ENCODE measurements around the gene LNP1. TPM values are rescaled to one million over a fixed set of nuclear protein-coding genes. Genes with fewer than 3 reads are reported as not detected.
A peak's percentile ranks its signal among the peaks of the same experiment; 100 is the strongest.
"Not testable (repeated sequence)": the region's sequence is repeated elsewhere in the genome, so short reads cannot be mapped to it uniquely, and the experiment has no call there.

The LNP1 gene, protein sequence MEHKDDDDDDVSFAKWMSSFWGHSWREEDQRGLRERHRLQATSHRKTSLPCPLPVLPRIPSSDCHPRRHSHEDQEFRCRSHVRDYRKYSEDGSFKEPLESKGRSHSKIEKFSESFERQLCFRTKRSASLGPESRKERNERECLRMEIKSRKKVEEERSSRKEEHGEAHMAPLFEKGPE
- 1 to 10 TPM; 1.4 to 5.2 (median 2.1) TPM for total RNA-seq

DNA sequence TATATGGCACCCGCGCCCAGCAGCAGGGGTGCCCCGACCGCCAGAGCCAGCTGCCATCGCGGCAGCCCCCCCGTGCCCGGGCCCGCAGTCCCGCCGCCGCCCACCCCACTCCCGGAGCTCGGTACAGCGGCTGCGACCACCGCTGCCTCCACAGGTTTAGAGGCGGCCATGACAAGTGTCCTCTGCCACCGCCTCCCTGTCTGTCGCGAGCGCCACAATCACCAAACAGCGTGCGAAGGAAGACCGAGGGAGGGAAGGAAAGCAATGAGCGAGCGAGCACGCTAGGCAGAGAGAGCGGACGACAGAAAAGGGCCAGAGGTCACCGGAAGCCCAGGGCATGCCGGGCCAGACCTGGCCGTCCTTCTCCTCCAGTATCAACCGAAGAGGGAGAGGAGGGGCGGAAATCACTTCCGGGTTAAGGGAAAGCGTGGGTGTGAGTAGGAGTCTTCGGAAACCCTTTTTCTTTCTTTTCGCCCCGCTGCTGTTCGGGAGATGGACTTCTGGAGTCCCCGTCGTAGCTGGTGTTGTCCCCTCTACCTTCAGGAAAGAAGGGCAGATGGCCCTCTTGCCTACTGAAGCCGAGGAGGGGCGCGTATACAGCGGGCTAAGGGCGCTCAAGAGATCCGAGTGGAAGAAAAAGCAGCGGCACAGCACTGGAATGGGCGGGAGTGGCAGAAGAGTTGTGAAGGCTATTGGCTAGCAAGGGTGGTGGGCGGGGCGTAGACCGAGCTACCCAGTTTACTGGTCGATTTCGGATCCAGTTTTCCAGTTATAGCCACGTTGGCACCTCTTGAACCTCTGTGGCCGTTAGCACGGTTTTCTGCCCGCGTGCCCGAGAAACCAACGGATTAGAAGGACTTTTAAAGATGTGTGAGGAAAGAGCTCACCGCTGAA lies at the start of gene LNP1, which contains the start of gene TOMM70:
TSS of gene LNP1 (plus strand) at position 760 of the 894 bp plus-strand sequence. CDS start 28,191 bp downstream, outside the sequence.
TSS of gene TOMM70 (minus strand) at position 310 of the 894 bp plus-strand sequence. CDS start at position 170, 140 bp downstream.
- no peaks in the 10 kb centered on the region for H3K27me3 ChIP-seq
- no peaks in the 10 kb centered on the region for H3K36me3 ChIP-seq
- H3K4me1 ChIP-seq: peaks cover 25 to 43% (median 34%) of the 10 kb centered on the region in 4 donors
- H3K4me3 ChIP-seq: peak within 1 kb of the TSS; percentile 79 to 84 (median 82)
- ATAC-seq (ENCODE audit: low FRiP score in 2 of 2) (peak; percentile 98 to 99), DNase-seq (peak; percentile 91 to 98)
- 0 to 1% methylated on average over 32 to 46 of the region's 64 CpGs for WGBS, 2 donors
- H3K27ac ChIP-seq: peak within 1 kb of the TSS; percentile 86 to 93 (median 90)
- TF ChIP-seq POLR2A (IDR thresholded peaks at IDR 0.05) (peak in 3 of 4 donors; percentile 64 to 74 (median 71)), EP300 (IDR thresholded peaks at IDR 0.05) (peak in 1 of 4 donors; percentile 20), POLR2AphosphoS5 (IDR thresholded peaks at IDR 0.05) (peak; percentile 78 to 79)
- TF ChIP-seq, protein P1, sequence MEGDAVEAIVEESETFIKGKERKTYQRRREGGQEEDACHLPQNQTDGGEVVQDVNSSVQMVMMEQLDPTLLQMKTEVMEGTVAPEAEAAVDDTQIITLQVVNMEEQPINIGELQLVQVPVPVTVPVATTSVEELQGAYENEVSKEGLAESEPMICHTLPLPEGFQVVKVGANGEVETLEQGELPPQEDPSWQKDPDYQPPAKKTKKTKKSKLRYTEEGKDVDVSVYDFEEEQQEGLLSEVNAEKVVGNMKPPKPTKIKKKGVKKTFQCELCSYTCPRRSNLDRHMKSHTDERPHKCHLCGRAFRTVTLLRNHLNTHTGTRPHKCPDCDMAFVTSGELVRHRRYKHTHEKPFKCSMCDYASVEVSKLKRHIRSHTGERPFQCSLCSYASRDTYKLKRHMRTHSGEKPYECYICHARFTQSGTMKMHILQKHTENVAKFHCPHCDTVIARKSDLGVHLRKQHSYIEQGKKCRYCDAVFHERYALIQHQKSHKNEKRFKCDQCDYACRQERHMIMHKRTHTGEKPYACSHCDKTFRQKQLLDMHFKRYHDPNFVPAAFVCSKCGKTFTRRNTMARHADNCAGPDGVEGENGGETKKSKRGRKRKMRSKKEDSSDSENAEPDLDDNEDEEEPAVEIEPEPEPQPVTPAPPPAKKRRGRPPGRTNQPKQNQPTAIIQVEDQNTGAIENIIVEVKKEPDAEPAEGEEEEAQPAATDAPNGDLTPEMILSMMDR (IDR thresholded peaks at IDR 0.05): peak in 1 of 6 experiments; percentile 8
- no peaks in the 10 kb centered on the region for H3K9me3 ChIP-seq

DNA sequence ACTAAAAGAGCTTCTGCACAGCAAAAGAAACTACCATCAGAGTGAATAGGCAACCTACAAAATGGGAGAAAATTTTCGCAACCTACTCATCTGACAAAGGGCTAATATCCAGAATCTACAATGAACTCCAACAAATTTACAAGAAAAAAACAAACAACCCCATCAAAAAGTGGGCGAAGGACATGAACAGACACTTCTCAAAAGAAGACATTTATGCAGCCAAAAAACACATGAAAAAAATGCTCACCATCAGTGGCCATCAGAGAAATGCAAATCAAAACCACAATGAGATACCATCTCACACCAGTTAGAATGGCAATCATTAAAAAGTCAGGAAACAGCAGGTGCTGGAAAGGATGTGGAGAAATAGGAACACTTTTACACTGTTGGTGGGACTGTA lies 49.6 kb upstream of the LNP1 start:
- not testable (repeated sequence) for H3K4me3 ChIP-seq; H3K4me1 ChIP-seq; H3K27me3 ChIP-seq; DNase-seq; H3K27ac ChIP-seq; ATAC-seq (ENCODE audit: low FRiP score in 2 of 2); H3K9me3 ChIP-seq
- peaks cover 20 to 80% (median 46%) of the 10 kb centered on the region in 4 donors for H3K36me3 ChIP-seq
- 90 to 100% methylated on average over 2 of the region's 2 CpGs for WGBS, 2 donors

DNA sequence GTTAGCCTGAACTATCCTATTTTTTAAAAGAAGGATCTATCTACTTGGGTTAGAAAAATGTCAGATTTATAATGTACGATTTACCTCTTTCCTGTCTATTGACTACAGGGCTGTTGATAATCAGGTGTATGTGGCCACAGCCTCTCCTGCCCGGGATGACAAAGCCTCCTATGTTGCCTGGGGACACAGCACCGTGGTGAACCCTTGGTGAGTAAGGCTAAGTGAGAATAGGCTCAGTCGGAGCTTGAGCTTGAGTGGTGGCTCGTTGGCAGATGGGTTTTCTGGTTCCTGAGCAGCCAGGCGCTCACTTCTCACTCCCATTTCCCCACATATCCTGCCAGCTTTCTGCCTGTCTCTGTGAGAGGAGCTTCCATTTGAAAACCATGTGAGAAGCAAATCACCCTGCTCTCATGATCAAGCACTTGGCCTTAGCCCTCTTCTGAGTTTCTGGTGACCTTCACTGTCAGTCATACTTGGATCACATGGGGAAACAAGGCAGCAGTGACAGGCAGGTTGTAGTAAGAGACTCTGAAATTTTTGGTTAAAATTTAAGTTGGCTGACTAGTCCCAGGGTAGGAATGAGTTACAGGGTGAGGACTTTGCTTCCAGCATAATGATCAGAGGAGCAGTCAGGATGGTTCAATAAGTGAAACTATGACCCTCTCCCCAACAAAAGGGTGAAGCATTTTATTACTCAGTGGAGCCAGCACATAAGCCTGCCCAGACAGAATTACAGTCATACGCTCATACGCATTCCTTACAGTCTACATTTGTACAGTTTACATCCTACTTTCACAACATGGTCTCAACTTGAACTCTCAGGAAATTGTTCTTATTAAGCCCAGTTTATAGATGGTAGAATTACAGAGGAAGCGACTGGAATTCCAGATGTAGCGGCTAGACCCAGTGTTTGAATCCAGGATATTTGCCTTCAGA lies 48.8 kb upstream of the LNP1 start:
- DNase-seq: no peak
- 91 to 95% methylated on average over 10 of the region's 10 CpGs for WGBS, 2 donors
- TF ChIP-seq, protein P1 (IDR thresholded peaks at IDR 0.05): no peak
- no peak for TF ChIP-seq POLR2AphosphoS5 (IDR thresholded peaks at IDR 0.05)
- TF ChIP-seq EP300 (IDR thresholded peaks at IDR 0.05): no peak
- no peak for TF ChIP-seq POLR2A (IDR thresholded peaks at IDR 0.05)
- no peaks in the 10 kb centered on the region for H3K27me3 ChIP-seq
- H3K36me3 ChIP-seq: peaks cover 14 to 73% (median 44%) of the 10 kb centered on the region in 4 donors
- no peak overlapping the region for H3K4me3 ChIP-seq
- no peaks in the 10 kb centered on the region for H3K9me3 ChIP-seq
- no peak for ATAC-seq (ENCODE audit: low FRiP score in 2 of 2)
- H3K27ac ChIP-seq: no peak overlapping the region
- no peaks in the 10 kb centered on the region for H3K4me1 ChIP-seq

DNA sequence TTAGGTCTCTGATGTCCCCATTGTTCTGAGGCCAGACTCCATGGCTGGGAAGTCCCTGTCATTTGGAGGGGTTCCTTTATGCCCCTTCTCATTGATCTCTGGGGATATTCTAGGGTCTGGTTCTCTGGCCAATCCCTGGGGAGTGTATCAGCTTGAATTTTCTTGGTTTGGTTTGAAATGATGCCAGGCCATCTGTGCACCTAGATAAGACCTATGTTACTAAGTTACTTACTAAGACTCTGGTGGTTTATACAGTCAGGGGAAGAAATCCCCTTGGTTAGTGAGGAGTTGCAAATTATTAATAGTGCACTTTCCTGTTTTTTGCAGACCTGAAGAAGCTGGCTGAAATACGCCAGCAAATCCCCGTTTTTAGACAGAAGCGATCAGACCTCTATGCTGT lies 46.5 kb upstream of the LNP1 start:
- peaks cover 12 to 61% (median 35%) of the 10 kb centered on the region in 4 donors for H3K36me3 ChIP-seq
- no peak overlapping the region for H3K27ac ChIP-seq
- DNase-seq (no peak), ATAC-seq (ENCODE audit: low FRiP score in 2 of 2) (no peak)
- WGBS, 2 donors: 89 to 94% methylated on average over 3 of the region's 3 CpGs
- H3K4me1 ChIP-seq: no peaks in the 10 kb centered on the region
- TF ChIP-seq EP300 (IDR thresholded peaks at IDR 0.05) (no peak), POLR2AphosphoS5 (IDR thresholded peaks at IDR 0.05) (no peak), POLR2A (IDR thresholded peaks at IDR 0.05) (no peak)
- TF ChIP-seq, protein P1 (IDR thresholded peaks at IDR 0.05): no peak
- no peaks in the 10 kb centered on the region for H3K27me3 ChIP-seq
- H3K4me3 ChIP-seq: no peak overlapping the region
- H3K9me3 ChIP-seq: no peaks in the 10 kb centered on the region
